Fibroblast of pulmonary artery (primary cell): ENCODE results near the gene CES5A.

Source experiments
- DNase-seq: peaks from one replicate; pipeline ENCODE4 v3.0.0-alpha.2; 2010; ENCODE audit warnings: low read depth
- H3K4me3 ChIP-seq: replicated peaks from 2 replicates; pipeline ENCODE4 v1.5.1; 2011; ENCODE audit warnings: low read depth, mild to moderate bottlenecking, control low read depth, low read length, moderate library complexity
- CTCF ChIP-seq: IDR thresholded peaks from 2 replicates; pipeline ENCODE4 v1.5.1; 2011; ENCODE audit warnings: mild to moderate bottlenecking, control low read depth, low read length, inconsistent platforms; ENCODE audit errors: missing control alignments

The CES5A gene

GRCh38 chr16:55901566-55902217 lies 26.5 kb upstream of the CES5A start:
- no peak overlapping the region for H3K4me3 ChIP-seq
- DNase-seq, result no peak
- TF ChIP-seq CTCF, result no peak

GRCh38 chr16:55900616-55901393 lies 25.6 kb upstream of the CES5A start:
- DNase-seq, result no peak

GRCh38 chr16:55899857-55900256 lies 24.7 kb upstream of the CES5A start:
- TF ChIP-seq CTCF, result no peak
- H3K4me3 ChIP-seq, result no peak overlapping the region
- no peak for DNase-seq

More at GRCh38 chr16:55900616-55901393, 25.6 kb upstream of the CES5A start:
- H3K4me3 ChIP-seq, result no peak overlapping the region
- no peak for TF ChIP-seq CTCF

- DNase-seq, result no peak
- no peak for TF ChIP-seq CTCF
- H3K4me3 ChIP-seq, result no peak overlapping the region
Measured at GRCh38 chr16:55898592-55898991, 23.4 kb upstream of the CES5A start.

GRCh38 chr16:55892821-55893220 lies 17.6 kb upstream of the CES5A start:
- TF ChIP-seq CTCF, result no peak
- H3K4me3 ChIP-seq, result no peak overlapping the region
- no peak for DNase-seq

- no peak for TF ChIP-seq CTCF
- no peak overlapping the region for H3K4me3 ChIP-seq
- DNase-seq, result no peak
Measured at GRCh38 chr16:55889518-55889917, 14.3 kb upstream of the CES5A start.
